Trophoblast cell (in vitro differentiated cells and primary cell): ENCODE data around the gene CALN1.

Experiments
- DNase-seq, 2 donors: peaks; one replicate each; pipeline ENCODE4 v3.0.0-alpha.2; 2016
- H2AFZ ChIP-seq: 2 replicates; pipeline ENCODE4 v1.6.1; 2013; ENCODE audit warnings: low read length, moderate library complexity, mild to moderate bottlenecking; ENCODE audit not compliant: insufficient read depth, poor library complexity
- H2AK5ac ChIP-seq: 2 replicates; pipeline ENCODE4 v1.6.1; 2013; ENCODE audit warnings: mild to moderate bottlenecking, low read length
- H2BK120ac ChIP-seq: 2 replicates; pipeline ENCODE4 v1.6.1; 2013; ENCODE audit warnings: low read length, mild to moderate bottlenecking, moderate library complexity; ENCODE audit not compliant: insufficient read depth, poor library complexity
- H2BK12ac ChIP-seq: 2 replicates; pipeline ENCODE4 v1.6.1; 2013; ENCODE audit warnings: mild to moderate bottlenecking, low read length, moderate library complexity
- H2BK5ac ChIP-seq: 2 replicates; pipeline ENCODE4 v1.6.1; 2013; ENCODE audit warnings: low read length, low read depth, moderate library complexity, mild to moderate bottlenecking; ENCODE audit not compliant: poor library complexity
- H3K14ac ChIP-seq: 2 replicates; pipeline ENCODE4 v1.6.1; 2013; ENCODE audit warnings: mild to moderate bottlenecking, low read length
- H3K18ac ChIP-seq: 2 replicates; pipeline ENCODE4 v1.6.1; 2013; ENCODE audit warnings: mild to moderate bottlenecking, low read length
- H3K23ac ChIP-seq: 2 replicates; pipeline ENCODE4 v1.6.1; 2013; ENCODE audit warnings: low read length
- H3K27ac ChIP-seq: 2 replicates; pipeline ENCODE4 v1.5.1; 2013; ENCODE audit warnings: low read depth, mild to moderate bottlenecking, inconsistent platforms, low read length, moderate library complexity
- H3K27me3 ChIP-seq: 2 replicates; pipeline ENCODE4 v1.6.1; 2013; ENCODE audit warnings: inconsistent platforms, mild to moderate bottlenecking, low read length, moderate library complexity; ENCODE audit not compliant: insufficient read depth
- H3K36me3 ChIP-seq, 2 experiments: 1 replicate in 1 of 2; 2 replicates in 1 of 2; pipeline ENCODE4 v1.6.1; 2013; ENCODE audit warnings: low read length in 2 of 2, mild to moderate bottlenecking in 2 of 2, moderate library complexity in 1 of 2; ENCODE audit not compliant: insufficient read depth in 2 of 2, control insufficient read depth in 1 of 2
- H3K4ac ChIP-seq: 2 replicates; pipeline ENCODE4 v1.6.1; 2013; ENCODE audit warnings: low read depth, mild to moderate bottlenecking, low read length, moderate library complexity
- H3K4me1 ChIP-seq, 2 experiments: 1 replicate in 1 of 2; 2 replicates in 1 of 2; pipeline ENCODE4 v1.6.1; 2013; ENCODE audit warnings: low read length in 2 of 2, mild to moderate bottlenecking in 2 of 2, moderate library complexity in 1 of 2; ENCODE audit not compliant: insufficient read depth in 2 of 2, control insufficient read depth in 1 of 2
- H3K4me2 ChIP-seq: 2 replicates; pipeline ENCODE4 v1.6.1; 2013; ENCODE audit warnings: inconsistent platforms, mild to moderate bottlenecking, low read length, moderate library complexity
- H3K4me3 ChIP-seq: 2 replicates; pipeline ENCODE4 v1.5.1; 2013; ENCODE audit warnings: mild to moderate bottlenecking, low read depth, low read length, inconsistent platforms
- H3K79me1 ChIP-seq: one replicate; pipeline ENCODE4 v1.6.1; 2013; ENCODE audit warnings: low read length
- H3K79me2 ChIP-seq: 2 replicates; pipeline ENCODE4 v1.6.1; 2013; ENCODE audit warnings: low read length, mild to moderate bottlenecking; ENCODE audit not compliant: control insufficient read depth, insufficient read depth, poor library complexity
- H3K9ac ChIP-seq: 2 replicates; pipeline ENCODE4 v1.6.1; 2013; ENCODE audit warnings: mild to moderate bottlenecking, low read length
- H3K9me3 ChIP-seq: 2 replicates; pipeline ENCODE4 v1.6.1; 2013; ENCODE audit warnings: low read depth, mild to moderate bottlenecking, control low read depth, inconsistent platforms, low read length; ENCODE audit not compliant: insufficient read depth
- H4K12ac ChIP-seq: 2 replicates; pipeline ENCODE4 v1.6.1; 2013; ENCODE audit warnings: low read depth, mild to moderate bottlenecking, low read length, moderate library complexity
- H4K8ac ChIP-seq: 2 replicates; pipeline ENCODE4 v1.6.1; 2013; ENCODE audit warnings: low read depth, mild to moderate bottlenecking, low read length, moderate library complexity
- H4K91ac ChIP-seq: one replicate; pipeline ENCODE4 v1.6.1; 2013; ENCODE audit warnings: low read depth, mild to moderate bottlenecking, low read length, moderate library complexity
- WGBS: extraction: QIAGEN DNeasy Blood & Tissue Kit; methylation state at CpG from one replicate; pipeline ENCODE4 v1.1.7; 2013; ENCODE audit warnings: missing lambda C conversion rate; ENCODE audit not compliant: insufficient read length, insufficient coverage; ENCODE audit errors: extremely low coverage; 5-methylcytosine and 5-hydroxymethylcytosine counted together

The CALN1 gene

GRCh38 chr7:72057796-72058195, 354.3 kb downstream of the CALN1 start:
- Histone ChIP-seq H3K4me2 (no peak overlapping the region), H3K4me1 (no peaks in the 10 kb centered on the region), H3K79me2 (no peaks in the 10 kb centered on the region), H3K27ac (no peak overlapping the region), H2AFZ (no peak overlapping the region), H3K9me3 (no peaks in the 10 kb centered on the region), H2BK120ac (no peak overlapping the region), H3K23ac (no peak overlapping the region), H4K91ac (no peak overlapping the region), H3K4me3 (no peak overlapping the region), H3K14ac (no peak overlapping the region), H2BK12ac (no peak overlapping the region), H4K12ac (no peak overlapping the region), H3K9ac (no peak overlapping the region), H2AK5ac (no peak overlapping the region), H3K36me3 (no peaks in the 10 kb centered on the region), H3K18ac (no peak overlapping the region), H3K4ac (no peak overlapping the region), H3K79me1 (no peaks in the 10 kb centered on the region), H2BK5ac (no peak overlapping the region), H4K8ac (no peak overlapping the region), H3K27me3 (no peaks in the 10 kb centered on the region)
- no peak for DNase-seq
- no CpG with 5 or more reads among the region's 11 CpGs for WGBS

GRCh38 chr7:72057231-72057630, 354.9 kb downstream of the CALN1 start:
- no peaks in the 10 kb centered on the region for H3K27me3 ChIP-seq
- no peak overlapping the region for H2BK5ac ChIP-seq
- no peak for DNase-seq

GRCh38 chr7:72055426-72055825, 356.7 kb downstream of the CALN1 start:
- no peak overlapping the region for H3K18ac ChIP-seq
- no peaks in the 10 kb centered on the region for H3K36me3 ChIP-seq
- no peak overlapping the region for H3K14ac ChIP-seq
- no peak overlapping the region for H3K4ac ChIP-seq
- no peak overlapping the region for H4K12ac ChIP-seq
- no peaks in the 10 kb centered on the region for H3K79me2 ChIP-seq
- no peak overlapping the region for H4K8ac ChIP-seq
- no peaks in the 10 kb centered on the region for H3K27me3 ChIP-seq
- peaks cover 2% of the 10 kb centered on the region for H3K9me3 ChIP-seq
- no CpG with 5 or more reads among the region's 2 CpGs for WGBS
- no peak overlapping the region for H2AFZ ChIP-seq
- no peak overlapping the region for H2BK120ac ChIP-seq
- H4K91ac ChIP-seq, result no peak overlapping the region
- no peak overlapping the region for H2AK5ac ChIP-seq
- no peak overlapping the region for H3K4me2 ChIP-seq
- H3K9ac ChIP-seq, result no peak overlapping the region
- H3K23ac ChIP-seq, result no peak overlapping the region
- H3K4me1 ChIP-seq, result no peaks in the 10 kb centered on the region
- no peak overlapping the region for H3K4me3 ChIP-seq
- H2BK5ac ChIP-seq, result no peak overlapping the region
- H3K27ac ChIP-seq, result no peak overlapping the region
- H2BK12ac ChIP-seq, result no peak overlapping the region
- no peak for DNase-seq
- H3K79me1 ChIP-seq, result no peaks in the 10 kb centered on the region

More at GRCh38 chr7:72057231-72057630, 354.9 kb downstream of the CALN1 start:
- Histone ChIP-seq H4K12ac (no peak overlapping the region), H3K4me1 (no peaks in the 10 kb centered on the region), H4K91ac (no peak overlapping the region), H3K27ac (no peak overlapping the region), H3K79me2 (no peaks in the 10 kb centered on the region), H3K79me1 (no peaks in the 10 kb centered on the region), H2AK5ac (no peak overlapping the region), H3K4me3 (no peak overlapping the region), H3K4ac (no peak overlapping the region), H3K4me2 (no peak overlapping the region), H3K18ac (no peak overlapping the region), H3K14ac (no peak overlapping the region), H2BK120ac (no peak overlapping the region), H3K9me3 (peaks cover 2% of the 10 kb centered on the region), H3K23ac (no peak overlapping the region), H3K9ac (no peak overlapping the region), H3K36me3 (no peaks in the 10 kb centered on the region), H2AFZ (no peak overlapping the region), H2BK12ac (no peak overlapping the region), H4K8ac (no peak overlapping the region)
- no CpG with 5 or more reads among the region's 2 CpGs for WGBS

GRCh38 chr7:72053292-72053691, 358.8 kb downstream of the CALN1 start:
- no CpG with 5 or more reads among the region's 4 CpGs for WGBS
- no peak overlapping the region for H2AFZ ChIP-seq
- DNase-seq, result no peak
- no peak overlapping the region for H4K12ac ChIP-seq
- no peak overlapping the region for H2BK5ac ChIP-seq
- H3K4ac ChIP-seq, result no peak overlapping the region
- no peaks in the 10 kb centered on the region for H3K4me1 ChIP-seq
- H4K8ac ChIP-seq, result no peak overlapping the region
- no peaks in the 10 kb centered on the region for H3K79me2 ChIP-seq
- H3K23ac ChIP-seq, result no peak overlapping the region
- no peaks in the 10 kb centered on the region for H3K27me3 ChIP-seq
- no peak overlapping the region for H3K18ac ChIP-seq
- no peaks in the 10 kb centered on the region for H3K36me3 ChIP-seq
- H3K4me2 ChIP-seq, result no peak overlapping the region
- no peak overlapping the region for H3K14ac ChIP-seq
- H2BK12ac ChIP-seq, result no peak overlapping the region
- H2BK120ac ChIP-seq, result no peak overlapping the region
- H4K91ac ChIP-seq, result no peak overlapping the region
- H2AK5ac ChIP-seq, result no peak overlapping the region
- no peak overlapping the region for H3K9ac ChIP-seq
- peaks cover 2% of the 10 kb centered on the region for H3K9me3 ChIP-seq
- no peak overlapping the region for H3K27ac ChIP-seq
- H3K79me1 ChIP-seq, result no peaks in the 10 kb centered on the region
- H3K4me3 ChIP-seq, result no peak overlapping the region
